HL-60 (cell line): ENCODE results near the gene CACNA1D.

Source experiments
- DNase-seq, 2 experiments: peaks; one replicate each; pipeline ENCODE4 v3.0.0-alpha.2; 2010 to 2020; ENCODE audit warnings: low read depth in 1 of 2, low spot score in 1 of 2
- H3K27ac ChIP-seq: fragments of 250-450 bp; sonication (Bioruptor Pico); replicated peaks from 2 replicates; pipeline ENCODE4 v1.5.1; 2020; ENCODE audit warnings: mild to moderate bottlenecking, moderate library complexity
- H3K27me3 ChIP-seq: fragments of 250-450 bp; sonication (Bioruptor Pico); 2 replicates; pipeline ENCODE4 v1.5.1; 2021; ENCODE audit warnings: mild to moderate bottlenecking, moderate library complexity; ENCODE audit not compliant: insufficient read depth, poor library complexity, severe bottlenecking
- H3K4me3 ChIP-seq: replicated peaks from 2 replicates; pipeline ENCODE4 v1.5.1; 2011; ENCODE audit warnings: mild to moderate bottlenecking, control low read depth, low read length; ENCODE audit not compliant: insufficient read depth
- CTCF ChIP-seq: IDR thresholded peaks from one replicate; pipeline ENCODE4 v1.5.1; 2011; ENCODE audit warnings: low read length, control low read depth, inconsistent platforms; ENCODE audit not compliant: insufficient read depth
- GABPA ChIP-seq: IDR thresholded peaks from 2 replicates; pipeline ENCODE4 v1.6.1; 2012; ENCODE audit warnings: low read depth
- POLR2AphosphoS5 ChIP-seq: IDR thresholded peaks from 2 replicates; pipeline ENCODE4 v1.6.1; 2012; ENCODE audit warnings: low read depth
- REST ChIP-seq: IDR thresholded peaks from 2 replicates; pipeline ENCODE4 v1.6.1; 2012; ENCODE audit warnings: low read depth; ENCODE audit not compliant: insufficient replicate concordance
- SPI1 ChIP-seq: IDR thresholded peaks from 2 replicates; pipeline ENCODE4 v1.6.1; 2012; ENCODE audit warnings: low read depth, mild to moderate bottlenecking, borderline replicate concordance

CACNA1D gene

GRCh38 chr3:53485675-53486403, 8.6 kb upstream of the CACNA1D start:
- no peak overlapping the region for H3K27ac ChIP-seq
- no peak for DNase-seq
- no peak overlapping the region for H3K4me3 ChIP-seq
- TF ChIP-seq POLR2AphosphoS5, result no peak
- TF ChIP-seq SPI1, result no peak
- no peak for TF ChIP-seq CTCF
- TF ChIP-seq REST, result no peak
- no peak for TF ChIP-seq GABPA
- H3K27me3 ChIP-seq, result peaks cover 6% of the 10 kb centered on the region

GRCh38 chr3:53486961-53487654, 7.3 kb upstream of the CACNA1D start:
- TF ChIP-seq GABPA (no peak), SPI1 (no peak), CTCF (no peak), REST (no peak), POLR2AphosphoS5 (no peak)
- Histone ChIP-seq H3K27me3 (peaks cover 10% of the 10 kb centered on the region), H3K4me3 (no peak overlapping the region), H3K27ac (no peak overlapping the region)
- DNase-seq, result no peak

- Histone ChIP-seq H3K4me3 (no peak overlapping the region), H3K27ac (no peak overlapping the region), H3K27me3 (peaks cover 29% of the 10 kb centered on the region)
- no peak for DNase-seq
- TF ChIP-seq REST, result no peak
- TF ChIP-seq POLR2AphosphoS5, result no peak
- no peak for TF ChIP-seq CTCF
- TF ChIP-seq SPI1, result no peak
- TF ChIP-seq GABPA, result no peak
These were observed 5.0 kb upstream of the CACNA1D start for GRCh38 chr3:53489386-53489785.
